AG09319 (cell line): ENCODE data around the gene AXL.
A peak's percentile ranks its signal among the peaks of the same experiment; 100 is the strongest.

ENCODE experiments used
- DNase-seq: peaks from one replicate; pipeline ENCODE4 v3.0.0-alpha.2; 2010; ENCODE audit warnings: low read depth; ENCODE audit errors: extremely low read depth
- CTCF ChIP-seq: IDR thresholded peaks from 2 replicates; pipeline ENCODE4 v1.5.1; 2011; ENCODE audit warnings: low read depth, mild to moderate bottlenecking, inconsistent platforms, low read length, moderate library complexity

AXL gene

DNA sequence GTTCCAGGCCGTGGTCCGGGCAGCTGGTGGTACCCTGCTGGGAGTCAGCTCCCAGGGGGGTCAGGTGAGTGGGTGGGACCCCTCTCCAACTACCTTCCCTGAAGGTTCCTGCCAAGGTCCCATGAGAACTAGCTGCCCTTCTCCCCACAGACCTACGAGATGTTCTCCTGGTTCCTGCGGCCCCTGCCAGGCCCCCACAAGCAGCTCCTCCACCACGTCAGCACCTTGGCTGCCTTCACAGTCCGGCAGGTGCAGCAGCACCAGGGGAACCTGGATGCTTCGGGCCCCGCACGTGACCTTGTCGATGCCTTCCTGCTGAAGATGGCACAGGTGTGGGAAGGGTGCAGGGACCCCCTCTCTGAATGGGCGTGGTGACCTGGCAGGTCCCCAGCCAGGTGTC is 20.5 kb upstream of the AXL start:
- TF ChIP-seq CTCF, result no peak
- DNase-seq, result no peak

- no peak for DNase-seq
- no peak for TF ChIP-seq CTCF
Measured at GRCh38 chr19:41203371-41203770, 15.7 kb upstream of the AXL start.

DNA sequence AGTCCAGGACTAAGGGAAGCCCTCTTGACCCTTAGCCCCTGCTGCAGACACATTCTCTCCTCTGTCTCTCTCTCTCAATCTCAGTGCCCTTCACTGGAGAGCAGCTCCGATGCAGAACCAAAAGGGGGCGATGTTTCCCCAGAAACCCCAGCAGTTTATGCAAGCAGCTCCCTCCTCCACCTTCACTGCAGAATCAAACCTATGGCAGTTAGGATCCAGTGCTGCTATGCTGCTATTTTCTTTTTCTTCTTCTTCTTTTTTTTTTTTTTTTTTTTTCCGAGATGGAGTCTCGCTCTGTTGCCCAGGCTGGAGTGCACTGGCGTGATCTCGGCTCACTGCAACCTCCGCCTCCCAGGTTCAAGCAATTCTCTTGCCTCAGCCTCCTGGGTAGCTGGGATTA is 14.7 kb upstream of the AXL start:
- peak; percentile 73 for DNase-seq
- peak; percentile 97 for TF ChIP-seq CTCF

DNA sequence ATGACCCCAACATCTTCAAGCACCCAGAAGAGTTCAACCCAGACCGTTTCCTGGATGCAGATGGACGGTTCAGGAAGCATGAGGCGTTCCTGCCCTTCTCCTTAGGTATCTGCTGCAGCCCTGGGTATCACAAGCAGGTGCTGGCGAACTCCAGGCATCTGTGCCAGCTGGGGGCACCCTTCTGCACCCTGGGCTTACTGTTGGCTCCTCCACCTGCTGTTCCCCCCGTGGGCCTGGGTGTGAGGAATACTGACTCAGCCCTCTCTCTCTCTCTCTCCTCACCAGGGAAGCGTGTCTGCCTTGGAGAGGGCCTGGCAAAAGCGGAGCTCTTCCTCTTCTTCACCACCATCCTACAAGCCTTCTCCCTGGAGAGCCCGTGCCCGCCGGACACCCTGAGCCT is 13.0 kb upstream of the AXL start:
- no peak for TF ChIP-seq CTCF
- no peak for DNase-seq

DNA sequence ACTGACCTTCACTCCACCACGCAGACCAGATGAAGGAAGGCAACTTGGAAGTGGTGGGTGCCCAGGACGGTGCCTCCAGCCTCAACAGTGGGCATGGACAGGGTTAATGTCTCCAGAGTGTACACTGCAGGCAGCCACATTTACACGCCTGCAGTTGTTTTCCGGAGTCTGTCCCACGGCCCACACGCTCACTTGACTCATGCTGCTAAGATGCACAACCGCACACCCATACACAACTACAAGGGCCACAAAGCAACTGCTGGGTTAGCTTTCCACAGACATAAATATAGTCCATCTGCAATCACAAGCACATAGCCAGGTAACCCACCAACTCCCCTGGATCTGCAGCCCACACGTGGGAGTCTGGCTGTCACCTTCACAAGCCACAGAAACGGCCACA is 12.6 kb upstream of the AXL start:
- DNase-seq, result no peak
- TF ChIP-seq CTCF, result no peak

DNA sequence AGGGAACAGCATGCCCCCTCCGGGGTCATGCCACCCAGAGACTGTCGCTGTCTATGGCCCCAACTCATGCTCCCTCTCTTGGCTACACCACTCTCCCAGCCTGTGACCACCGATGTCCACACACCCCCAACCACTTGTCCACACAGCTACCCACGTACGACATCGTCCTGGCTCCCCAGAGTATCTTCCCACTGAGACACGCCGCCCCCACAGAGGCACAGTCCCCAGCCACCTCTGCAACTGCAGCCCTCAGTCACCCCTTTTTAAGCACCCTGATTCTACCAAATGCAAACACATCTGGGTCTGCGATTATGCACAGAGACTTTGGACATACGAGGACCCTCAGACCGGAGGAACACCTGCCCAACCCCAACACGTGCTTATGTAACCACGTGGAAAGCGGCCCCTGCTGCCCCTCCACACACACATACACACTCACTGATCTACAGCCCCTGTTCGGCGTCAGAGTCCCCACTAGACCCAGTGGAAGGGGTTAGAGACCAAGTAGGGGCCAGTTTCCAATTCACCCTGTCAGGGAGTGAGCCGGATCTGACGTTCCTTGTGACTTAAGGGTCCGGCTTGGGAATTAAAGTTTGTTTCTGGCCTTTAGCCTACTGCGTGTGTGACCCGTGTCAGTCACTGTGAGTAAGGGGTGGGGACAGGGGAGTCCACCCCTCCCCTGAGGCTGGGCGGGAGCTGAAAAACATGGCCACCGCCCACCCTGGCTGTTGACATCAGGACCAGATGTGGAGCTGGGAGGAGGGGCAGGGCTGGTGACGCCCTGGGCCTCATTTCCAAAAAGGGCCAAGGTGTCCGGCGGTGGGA is 11.9 kb upstream of the AXL start:
- DNase-seq, result no peak
- TF ChIP-seq CTCF, result no peak

- TF ChIP-seq CTCF, result no peak
- no peak for DNase-seq
Measured at GRCh38 chr19:41214161-41214560, 4.9 kb upstream of the AXL start.
